GM21737 (cell line): Measurements from ENCODE around the gene ANP32E.
"Not testable (repeated sequence)": the region's sequence is repeated elsewhere in the genome, so short reads cannot be mapped to it uniquely, and the experiment has no call there.

Experiments
- ATAC-seq: cut with Tn5 transposase; IDR thresholded peaks from one replicate; pipeline ENCODE4 v1.9.1; 2021; ENCODE audit warnings: mild to moderate bottlenecking, moderate library complexity; ENCODE audit not compliant: unreplicated experiment

ANP32E gene

DNA sequence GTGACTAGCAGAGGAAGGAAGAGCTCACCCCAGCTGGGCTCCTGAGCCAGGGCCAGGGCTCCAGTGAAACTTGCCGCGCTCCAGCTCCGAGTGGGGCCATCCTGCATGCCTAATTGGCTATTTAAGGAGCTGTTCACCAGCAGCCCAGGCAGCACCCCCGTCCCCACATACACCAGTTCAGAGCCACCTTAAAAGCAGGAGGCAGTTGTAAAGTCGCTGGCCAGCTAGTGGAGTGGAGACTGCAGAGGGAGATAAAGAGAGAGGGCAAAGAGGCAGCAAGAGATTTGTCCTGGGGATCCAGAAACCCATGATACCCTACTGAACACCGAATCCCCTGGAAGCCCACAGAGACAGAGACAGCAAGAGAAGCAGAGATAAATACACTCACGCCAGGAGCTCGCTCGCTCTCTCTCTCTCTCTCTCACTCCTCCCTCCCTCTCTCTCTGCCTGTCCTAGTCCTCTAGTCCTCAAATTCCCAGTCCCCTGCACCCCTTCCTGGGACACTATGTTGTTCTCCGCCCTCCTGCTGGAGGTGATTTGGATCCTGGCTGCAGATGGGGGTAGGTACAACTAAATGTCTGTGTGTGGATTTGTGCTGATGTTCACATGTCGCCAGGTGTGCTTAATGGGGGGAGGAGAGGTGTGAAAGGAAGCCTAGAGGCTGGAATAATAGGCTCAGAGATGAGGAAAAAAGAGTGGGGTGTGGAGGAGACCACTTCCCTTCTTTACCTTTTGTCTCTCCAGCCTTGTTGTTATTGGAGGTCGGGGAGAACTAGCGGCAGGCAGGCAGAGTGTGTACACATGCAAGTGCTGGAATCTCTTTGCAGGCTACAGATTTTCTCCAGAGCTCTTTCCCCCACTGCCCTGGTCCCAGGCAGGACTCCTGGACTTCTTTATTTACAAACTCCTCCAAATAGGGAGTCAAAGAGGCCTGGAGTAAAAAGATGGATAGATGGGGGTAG lies 22.0 kb upstream of the ANP32E start, which contains the start of gene CA14:
TSS of gene CA14 (plus strand) at position 151 of the 962 bp plus-strand sequence. CDS start at position 506, 355 bp downstream.
- no peak for ATAC-seq

DNA sequence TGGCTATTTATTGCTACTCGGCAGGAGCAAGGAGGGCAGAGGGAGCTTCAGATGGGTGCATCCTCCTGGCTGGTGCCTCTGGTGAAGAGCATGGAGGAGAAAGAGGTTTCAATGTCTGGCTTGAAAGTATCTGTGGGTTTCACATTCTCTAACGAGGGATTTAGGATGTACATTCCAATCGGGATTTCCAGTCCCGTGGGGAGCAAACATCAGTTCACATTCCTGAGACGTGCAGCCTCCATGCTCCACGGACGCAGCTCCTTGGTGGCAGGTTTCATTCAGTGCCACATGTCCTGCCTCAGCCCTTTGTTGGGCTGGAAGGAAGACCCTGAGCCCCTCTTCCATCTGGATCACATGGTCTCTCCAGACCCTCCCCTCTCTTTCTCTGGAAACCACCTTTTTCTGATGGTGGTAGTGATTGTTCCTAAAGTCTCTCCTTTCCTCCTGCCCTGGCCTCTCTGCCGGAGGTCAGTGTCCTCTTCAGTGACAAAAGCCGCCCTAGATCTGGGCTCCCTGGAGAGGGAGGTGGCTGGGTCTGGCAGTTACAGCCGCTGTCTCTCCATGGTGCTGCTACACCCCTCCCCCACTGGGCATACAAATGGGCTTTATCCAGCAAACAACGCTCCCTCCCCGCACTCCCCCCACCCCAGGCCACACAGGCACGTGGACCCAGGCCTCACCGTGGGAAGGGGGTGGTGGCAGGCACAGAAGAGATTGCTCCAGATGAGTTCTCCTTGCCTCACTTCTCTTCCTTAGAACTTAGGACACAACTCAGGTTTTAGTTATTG lies 20.8 kb upstream of the ANP32E start:
- ATAC-seq, result no peak

- no peak for ATAC-seq
Measured at GRCh38 chr1:150256198-150256553, 20.3 kb upstream of the ANP32E start.

DNA sequence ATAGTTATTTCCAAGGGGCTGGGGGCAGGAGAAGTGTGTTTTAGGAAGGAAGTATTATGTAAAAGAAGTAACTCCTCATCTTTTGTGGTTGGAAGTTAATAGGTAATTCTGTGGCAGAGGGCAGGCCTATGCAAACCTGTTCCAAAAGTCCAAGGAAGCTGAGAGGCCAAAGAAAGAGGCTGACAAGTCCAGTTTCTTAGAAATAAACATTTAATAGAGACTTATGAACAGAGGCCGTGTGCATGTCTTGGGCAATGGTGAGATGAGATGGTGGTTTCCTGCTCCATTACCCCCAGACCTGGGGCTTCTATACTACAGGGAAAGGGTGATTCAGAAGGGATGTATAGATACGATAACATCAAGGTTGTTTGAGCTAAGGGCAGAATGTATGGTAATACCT lies 14.0 kb upstream of the ANP32E start:
- ATAC-seq, result no peak

DNA sequence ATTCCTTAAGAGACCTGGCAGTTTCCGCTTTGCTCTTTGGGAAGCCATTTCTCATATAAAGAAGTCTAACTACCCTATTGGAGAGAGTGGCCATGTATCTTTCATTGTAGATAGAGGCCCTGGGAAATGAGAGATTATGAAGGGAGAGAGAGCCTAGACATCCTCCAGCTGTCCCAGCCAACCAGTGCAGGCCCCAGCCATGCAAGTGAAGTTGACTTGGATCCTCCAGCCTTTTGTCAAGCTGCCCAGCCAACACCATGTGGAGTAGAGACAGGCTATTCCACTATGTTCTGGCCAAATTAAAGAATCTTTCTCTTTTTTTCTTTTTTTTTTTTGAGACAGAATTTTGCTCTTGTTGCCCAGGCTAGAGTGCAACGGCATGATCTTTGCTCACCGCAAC lies 7.1 kb upstream of the ANP32E start:
- no peak for ATAC-seq

- ATAC-seq, result no peak
Measured at GRCh38 chr1:150237746-150238145, 1.8 kb upstream of the ANP32E start.

DNA sequence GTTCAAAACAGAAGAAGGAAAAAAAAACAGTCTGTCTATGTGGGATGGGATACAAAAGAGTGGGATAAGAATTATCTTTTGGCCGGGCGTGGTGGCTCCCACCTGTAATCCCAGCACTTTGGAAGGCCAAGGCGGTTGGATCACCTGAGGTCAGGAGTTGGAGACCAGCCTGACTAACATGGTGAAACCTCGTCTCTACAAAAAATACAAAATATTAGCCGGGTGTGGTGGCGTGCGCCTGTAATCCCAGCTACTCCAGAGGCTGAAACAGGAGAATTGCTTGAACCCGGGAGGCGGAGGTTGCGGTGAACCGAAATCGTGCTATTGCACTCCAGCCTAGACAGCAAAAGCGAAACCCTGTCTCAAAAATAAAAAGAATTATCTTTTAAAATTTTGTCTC lies 1.3 kb upstream of the ANP32E start:
- not testable (repeated sequence) for ATAC-seq

DNA sequence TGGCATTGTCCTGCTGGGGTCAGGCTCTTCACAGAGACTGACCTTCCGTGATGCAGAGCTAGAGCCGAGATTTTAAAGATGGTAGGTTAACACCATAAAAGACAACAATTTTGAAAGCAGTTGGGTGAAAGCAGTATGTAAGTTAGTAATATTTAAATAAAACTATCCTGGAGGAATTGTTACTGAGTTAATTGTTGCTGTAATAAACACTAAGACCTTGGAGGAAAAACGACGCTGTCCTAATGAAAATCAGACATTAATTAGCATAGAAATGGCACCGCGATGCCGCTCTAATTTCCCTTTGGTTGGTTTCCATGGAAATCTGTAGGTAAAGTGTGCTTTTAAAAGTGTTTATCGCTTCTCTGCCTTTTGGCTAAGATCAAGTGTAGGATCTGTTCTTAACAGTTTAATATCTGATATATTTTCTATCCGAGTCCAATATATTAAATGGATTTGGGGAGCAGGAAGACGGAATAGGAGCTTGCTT lies 745 bp upstream of the ANP32E start:
- ATAC-seq, result no peak

GRCh38 chr1:150235294-150235851 lies 539 bp downstream of the ANP32E start:
- ATAC-seq, result no peak

GRCh38 chr1:150234566-150235293 lies 1.2 kb downstream of the ANP32E start:
- ATAC-seq, result peak; percentile 53

DNA sequence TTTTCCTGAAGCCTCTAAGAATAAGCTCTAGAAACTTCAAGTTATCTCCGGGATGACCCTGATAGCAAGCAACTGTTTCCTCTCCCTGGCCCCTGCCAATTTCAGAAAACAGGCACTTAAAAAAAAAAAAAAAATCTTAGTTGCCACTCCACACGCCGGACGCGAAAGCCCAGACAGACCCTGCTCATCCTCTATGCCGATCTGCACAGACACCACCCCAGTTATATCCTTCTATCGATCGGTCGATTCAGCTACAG lies 1.7 kb downstream of the ANP32E start:
- no peak for ATAC-seq

DNA sequence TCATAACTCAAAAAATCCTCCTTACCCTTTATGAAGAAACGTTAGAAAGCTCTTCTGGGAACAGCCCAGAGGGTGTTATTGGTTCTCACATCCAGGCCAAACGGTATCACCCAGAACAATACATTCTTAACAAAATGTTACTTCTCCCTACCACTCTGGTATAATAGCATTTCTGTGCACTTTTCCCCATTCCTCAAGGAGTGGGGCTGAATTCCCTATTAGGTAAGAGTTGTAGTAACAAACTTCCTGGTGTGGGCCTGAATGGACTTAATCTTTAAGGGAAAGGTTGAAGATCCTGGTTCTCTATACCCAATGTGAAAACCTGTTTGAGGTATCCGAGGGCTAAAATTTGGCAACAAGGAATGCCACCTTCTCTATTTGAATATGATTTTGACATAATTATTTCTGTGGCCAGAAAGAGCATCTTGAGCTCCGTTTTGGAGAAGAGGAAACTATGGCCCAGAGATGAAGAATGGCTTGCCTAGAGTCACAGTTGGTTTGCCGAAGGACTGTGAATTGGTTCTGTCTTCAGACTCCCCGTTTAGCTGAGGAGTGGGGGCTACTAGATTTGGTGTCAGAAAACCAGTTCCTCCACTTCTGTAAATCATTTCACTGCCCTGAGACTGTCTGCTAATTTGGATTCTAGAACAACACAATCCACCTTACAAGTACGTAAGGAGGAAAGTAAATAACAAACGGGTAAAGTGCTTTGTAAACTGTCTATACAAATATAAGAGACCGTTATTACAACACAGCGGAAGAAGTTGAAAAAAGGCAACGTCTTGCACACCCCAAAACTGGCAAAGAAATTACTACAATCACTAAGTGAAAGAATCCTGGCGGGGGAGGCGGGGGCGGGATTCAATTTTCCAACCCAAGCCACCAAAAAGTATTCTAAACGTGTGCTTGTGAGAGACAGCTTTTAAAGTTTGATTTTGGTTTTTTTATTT lies 2.3 kb downstream of the ANP32E start:
- ATAC-seq, result no peak

DNA sequence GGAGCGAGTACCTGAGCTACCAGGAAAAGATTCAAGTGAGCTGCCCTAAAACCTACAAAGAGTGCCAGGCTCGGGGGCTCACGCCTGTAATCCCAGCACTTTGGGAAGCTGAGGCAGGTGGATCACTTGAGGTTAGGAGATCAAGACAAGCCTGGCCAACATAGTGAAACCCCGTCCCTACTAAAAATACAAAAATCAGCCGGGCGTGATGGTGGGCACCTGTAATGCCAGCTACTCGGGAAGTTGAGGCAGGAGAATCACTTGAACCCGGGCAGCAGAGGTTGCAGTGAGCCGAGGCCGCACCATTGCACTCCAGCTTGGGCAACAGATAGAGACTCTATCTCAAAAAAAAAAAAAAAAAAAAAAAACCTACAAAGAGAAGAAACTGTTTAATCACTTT lies 3.0 kb downstream of the ANP32E start:
- ATAC-seq, result not testable (repeated sequence)

GRCh38 chr1:150228246-150228645 lies 7.7 kb downstream of the ANP32E start:
- not testable (repeated sequence) for ATAC-seq

DNA sequence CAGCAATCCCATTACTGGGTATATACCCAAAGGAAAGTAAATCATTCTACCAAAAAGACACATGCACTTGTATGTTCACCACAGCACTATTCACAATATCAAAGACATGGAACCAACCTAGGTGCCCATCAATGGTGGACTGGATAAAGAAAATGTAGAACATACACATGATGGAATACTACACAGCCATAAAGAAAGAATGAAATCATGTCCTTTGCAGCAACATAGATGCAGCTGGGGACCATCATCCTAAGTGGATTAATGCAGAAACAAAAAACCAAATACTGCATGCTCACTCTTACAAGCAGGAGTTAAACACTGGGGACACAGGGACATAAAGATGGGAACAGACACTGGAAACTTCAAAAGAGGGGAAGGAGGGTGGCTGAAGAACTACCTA lies 8.7 kb downstream of the ANP32E start:
- no peak for ATAC-seq

- ATAC-seq, result no peak
Measured at GRCh38 chr1:150226486-150226885, 9.4 kb downstream of the ANP32E start.

DNA sequence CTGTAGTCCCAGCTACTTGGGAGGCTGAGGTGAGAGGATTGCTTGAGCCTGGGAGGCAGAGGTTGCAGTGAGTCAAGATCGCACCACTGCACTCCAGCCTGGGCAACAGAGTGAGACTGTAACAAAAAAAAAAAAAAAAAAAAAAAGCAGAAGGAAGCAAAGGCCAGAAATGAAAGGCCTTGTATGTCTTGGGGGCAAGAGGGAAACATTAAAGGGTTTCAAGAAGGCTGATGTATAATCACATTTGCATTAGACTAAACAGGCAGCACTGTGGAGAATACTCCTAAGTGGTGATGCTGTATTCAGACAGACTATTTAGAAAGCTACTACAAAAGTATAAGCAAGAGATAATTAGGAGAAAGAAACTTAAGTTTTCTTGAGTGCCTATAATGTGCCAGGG lies 10.4 kb downstream of the ANP32E start:
- no peak for ATAC-seq

- no peak for ATAC-seq
Measured at GRCh38 chr1:150224983-150225382, 10.9 kb downstream of the ANP32E start.

DNA sequence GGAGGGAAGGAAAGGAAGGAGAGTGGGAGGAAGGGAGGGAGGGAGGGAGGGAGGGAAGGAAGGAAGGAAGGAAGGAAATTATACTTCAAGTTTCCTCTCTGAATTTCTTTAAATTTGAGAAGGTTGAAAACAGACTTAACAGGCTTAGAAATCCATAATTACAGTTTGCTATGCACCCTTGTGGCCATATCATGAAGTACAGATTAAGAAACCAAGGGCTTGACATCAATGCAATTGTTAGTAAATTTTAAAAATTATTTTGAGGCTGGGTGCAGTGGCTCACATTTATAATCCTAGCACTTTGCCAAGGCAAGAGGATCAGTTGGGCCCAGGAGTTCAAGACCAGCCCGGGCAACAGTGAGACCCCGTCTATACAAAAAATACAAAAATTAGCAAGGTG lies 14.4 kb downstream of the ANP32E start:
- no peak for ATAC-seq

DNA sequence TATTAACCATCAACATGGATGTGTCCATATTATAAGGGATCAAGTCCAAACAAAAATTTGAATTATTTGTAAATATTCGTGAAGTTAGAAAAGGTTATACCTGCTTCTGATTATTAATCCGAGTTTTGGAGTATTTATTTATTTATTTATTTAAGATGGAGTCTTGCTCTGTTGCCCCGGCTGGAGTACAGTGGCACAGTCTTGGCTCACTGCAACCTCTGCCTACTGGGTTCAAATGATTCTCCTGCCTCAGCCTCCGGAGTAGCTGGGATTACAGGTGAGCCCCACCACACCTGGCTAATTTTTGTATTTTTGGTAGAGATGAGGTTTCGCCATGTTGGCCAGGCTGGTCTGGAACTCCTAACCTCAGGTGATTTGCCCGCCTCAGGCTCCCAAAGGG lies 20.1 kb downstream of the ANP32E start:
- not testable (repeated sequence) for ATAC-seq
